GM18519 (cell line): ENCODE measurements around the gene APOM.

ENCODE experiments used
- ATAC-seq: cut with Tn5 transposase; IDR thresholded peaks from one replicate; pipeline ENCODE4 v1.9.1; 2021; ENCODE audit warnings: mild to moderate bottlenecking, moderate library complexity; ENCODE audit not compliant: unreplicated experiment, low FRiP score

The APOM gene

GRCh38 chr6:31655349-31656237 lies at the start of gene APOM:
TSS of gene APOM (plus strand) at chr6:31655894. CDS start at chr6:31655967, 73 bp downstream.
- ATAC-seq, result no peak

- ATAC-seq, result no peak
These were observed 48.4 kb upstream of the APOM start for GRCh38 chr6:31607317-31607716.

- no peak for ATAC-seq
These were observed 45.9 kb upstream of the APOM start for GRCh38 chr6:31609519-31610406.

- no peak for ATAC-seq
These were observed 44.7 kb upstream of the APOM start for GRCh38 chr6:31610968-31611367.

GRCh38 chr6:31614075-31614619 lies 41.5 kb upstream of the APOM start:
- no peak for ATAC-seq

GRCh38 chr6:31614684-31615578 lies 40.8 kb upstream of the APOM start, which contains the start of gene AIF1:
TSS of gene AIF1 (plus strand) at chr6:31615234. CDS start at chr6:31615330, 96 bp downstream.
- ATAC-seq, result no peak

GRCh38 chr6:31615748-31616147 lies 39.9 kb upstream of the APOM start:
- no peak for ATAC-seq

- no peak for ATAC-seq
These were observed 38.7 kb upstream of the APOM start for GRCh38 chr6:31617010-31617409.

- peak; percentile 47 for ATAC-seq
These were observed 35.7 kb upstream of the APOM start for GRCh38 chr6:31619805-31620585.

GRCh38 chr6:31620586-31621319 lies 34.9 kb upstream of the APOM start, which contains the start of gene PRRC2A:
TSS of gene PRRC2A (plus strand) at chr6:31620715. CDS start at chr6:31622790, 2,075 bp downstream.
- peak; percentile 31 for ATAC-seq

GRCh38 chr6:31621320-31621939 lies 34.3 kb upstream of the APOM start:
- ATAC-seq, result no peak

GRCh38 chr6:31621991-31622390 lies 33.7 kb upstream of the APOM start:
- ATAC-seq, result no peak

GRCh38 chr6:31622684-31623091 lies 33.0 kb upstream of the APOM start:
- ATAC-seq, result no peak

GRCh38 chr6:31624070-31624469 lies 31.6 kb upstream of the APOM start:
- no peak for ATAC-seq

- ATAC-seq, result no peak
These were observed 28.7 kb upstream of the APOM start for GRCh38 chr6:31626952-31627351.

- no peak for ATAC-seq
These were observed 27.9 kb upstream of the APOM start for GRCh38 chr6:31627690-31628287.

- no peak for ATAC-seq
These were observed 26.7 kb upstream of the APOM start for GRCh38 chr6:31629014-31629413.
